WTC11 (cell line): Measurements from ENCODE around the gene OGA. TPM values are rescaled to one million over a fixed set of nuclear protein-coding genes. Genes with fewer than 3 reads are reported as not detected.
A peak's percentile ranks its signal among the peaks of the same experiment; 100 is the strongest.

Source experiments
- ATAC-seq: fragments of 200-7000 bp; cut with Tn5 transposase; 2 replicates; pipeline ENCODE4 v1.10.0; 2021; ENCODE audit warnings: mild to moderate bottlenecking, moderate library complexity
- CTCF ChIA-PET: fragments of 300-600 bp; sonication (Branson Sonifier 250); formaldehyde crosslinking; loops from one replicate; lab custom pipeline; 2021; ENCODE audit warnings: antibody characterized with exemption; lab: Charles Lee
- POLR2A ChIA-PET: fragments of 350-600 bp; sonication (Branson Sonifier 250); formaldehyde crosslinking; loops from one replicate; lab custom pipeline; 2021; ENCODE audit warnings: antibody characterized with exemption; lab: Charles Lee
- DNase-seq: peaks from one replicate; pipeline ENCODE4 v3.0.0; 2021; ENCODE audit warnings: low spot score
- H3K27ac Mint-ChIP-seq: 2 replicates; pipeline ENCODE4 v1.8.0; 2021; ENCODE audit warnings: mixed read lengths
- H3K27me3 Mint-ChIP-seq: 2 replicates; pipeline ENCODE4 v1.8.0; 2021; ENCODE audit warnings: low read depth, mild to moderate bottlenecking, moderate library complexity, mixed read lengths
- H3K36me3 Mint-ChIP-seq: 2 replicates; pipeline ENCODE4 v1.8.0; 2021; ENCODE audit warnings: mixed read lengths
- H3K4me1 Mint-ChIP-seq: 2 replicates; pipeline ENCODE4 v1.8.0; 2022; ENCODE audit warnings: mixed read lengths
- H3K4me3 Mint-ChIP-seq: 2 replicates; pipeline ENCODE4 v1.8.0; 2021; ENCODE audit warnings: mild to moderate bottlenecking, moderate library complexity, mixed read lengths
- H3K9me3 Mint-ChIP-seq: 2 replicates; pipeline ENCODE4 v1.8.0; 2021; ENCODE audit warnings: mixed read lengths
- ATF2 ChIP-seq: sonication (generic); formaldehyde crosslinking; IDR thresholded peaks from 2 replicates; pipeline ENCODE4 v1.8.1; 2022; ENCODE audit warnings: low read depth, missing genetic modification reagents, borderline replicate concordance
- CBFB ChIP-seq: sonication (generic); formaldehyde crosslinking; IDR thresholded peaks from 2 replicates; pipeline ENCODE4 v1.8.1; 2022; ENCODE audit warnings: mild to moderate bottlenecking, low read depth, missing genetic modification reagents
- CREB1 ChIP-seq: sonication (generic); formaldehyde crosslinking; IDR thresholded peaks from 2 replicates; pipeline ENCODE4 v1.8.0; 2023; ENCODE audit warnings: mild to moderate bottlenecking, missing genetic modification reagents
- E2F4 ChIP-seq: sonication (generic); formaldehyde crosslinking; IDR thresholded peaks from 2 replicates; pipeline ENCODE4 v1.8.1; 2022; ENCODE audit warnings: low read depth, mild to moderate bottlenecking, moderate library complexity, missing genetic modification reagents, borderline replicate concordance
- E2F5 ChIP-seq: sonication (generic); formaldehyde crosslinking; IDR thresholded peaks from 2 replicates; pipeline ENCODE4 v1.8.1; 2022; ENCODE audit warnings: mild to moderate bottlenecking, moderate library complexity, missing genetic modification reagents
- ERG ChIP-seq: fragments of 250-450 bp; sonication (Bioruptor Pico); IDR thresholded peaks from 2 replicates; pipeline ENCODE4 v1.8.0; 2021; ENCODE audit warnings: mild to moderate bottlenecking
- ESRRA ChIP-seq: sonication (generic); formaldehyde crosslinking; IDR thresholded peaks from 2 replicates; pipeline ENCODE4 v1.8.1; 2022; ENCODE audit warnings: mild to moderate bottlenecking, missing genetic modification reagents, borderline replicate concordance
- ETV6 ChIP-seq: sonication (generic); formaldehyde crosslinking; IDR thresholded peaks from 2 replicates; pipeline ENCODE4 v1.8.1; 2022; ENCODE audit warnings: mild to moderate bottlenecking, missing genetic modification reagents
- GRHL2 ChIP-seq: fragments of 250-450 bp; sonication (Bioruptor Pico); IDR thresholded peaks from 2 replicates; pipeline ENCODE4 v1.8.0; 2022; ENCODE audit warnings: mild to moderate bottlenecking, moderate library complexity; ENCODE audit not compliant: insufficient replicate concordance, severe bottlenecking
- MXD4 ChIP-seq: fragments of 250-450 bp; sonication (Bioruptor Pico); IDR thresholded peaks from 2 replicates; pipeline ENCODE4 v1.8.0; 2021; ENCODE audit warnings: mild to moderate bottlenecking, moderate library complexity, borderline replicate concordance
- MYBL2 ChIP-seq: sonication (generic); formaldehyde crosslinking; IDR thresholded peaks from 2 replicates; pipeline ENCODE4 v1.8.1; 2023; ENCODE audit warnings: mild to moderate bottlenecking, moderate library complexity, missing genetic modification reagents
- NFE2L1 ChIP-seq: sonication (generic); formaldehyde crosslinking; IDR thresholded peaks from 2 replicates; pipeline ENCODE4 v1.8.1; 2023; ENCODE audit warnings: missing genetic modification reagents
- NR3C1 ChIP-seq: sonication (generic); formaldehyde crosslinking; conservative IDR thresholded peaks from 2 replicates; pipeline ENCODE4 v1.8.1; 2023; ENCODE audit warnings: low read depth, mild to moderate bottlenecking, missing genetic modification reagents
- OVOL2 ChIP-seq: fragments of 250-450 bp; sonication (Bioruptor Pico); IDR thresholded peaks from 2 replicates; pipeline ENCODE4 v1.9.0; 2021; ENCODE audit warnings: mild to moderate bottlenecking, borderline replicate concordance
- PREB ChIP-seq: sonication (generic); formaldehyde crosslinking; IDR thresholded peaks from 2 replicates; pipeline ENCODE4 v1.8.1; 2022; ENCODE audit warnings: mild to moderate bottlenecking, missing genetic modification reagents, moderate library complexity, borderline replicate concordance
- SOX15 ChIP-seq: fragments of 250-450 bp; sonication (Bioruptor Pico); IDR thresholded peaks from 2 replicates; pipeline ENCODE4 v1.9.0; 2021; ENCODE audit warnings: mild to moderate bottlenecking
- TEAD1 ChIP-seq: sonication (generic); formaldehyde crosslinking; IDR thresholded peaks from 2 replicates; pipeline ENCODE4 v1.8.0; 2022; ENCODE audit warnings: mild to moderate bottlenecking, missing genetic modification reagents
- ZBTB21 ChIP-seq: sonication (generic); formaldehyde crosslinking; IDR thresholded peaks from 2 replicates; pipeline ENCODE4 v1.8.1; 2023; ENCODE audit warnings: mild to moderate bottlenecking, missing genetic modification reagents, borderline replicate concordance
- ZNF232 ChIP-seq: sonication (generic); formaldehyde crosslinking; IDR thresholded peaks from 2 replicates; pipeline ENCODE4 v1.8.0; 2022; ENCODE audit warnings: mild to moderate bottlenecking, missing genetic modification reagents
- ZNF317 ChIP-seq: sonication (generic); formaldehyde crosslinking; IDR thresholded peaks from 2 replicates; pipeline ENCODE4 v1.8.1; 2023; ENCODE audit warnings: low read depth, mild to moderate bottlenecking, moderate library complexity, missing genetic modification reagents, borderline replicate concordance
- total RNA-seq: library from RNA; stranded (reverse); gene quantifications from 3 replicates; pipeline ENCODE4 v1.2.3, GENCODE V29; 2021
- TF ChIP-seq, protein P1 (sequence below): sonication (generic); formaldehyde crosslinking; IDR thresholded peaks from 2 replicates; pipeline ENCODE4 v1.8.1; 2023; ENCODE audit warnings: mild to moderate bottlenecking, moderate library complexity, missing genetic modification reagents
- TF ChIP-seq, protein P2 (sequence below): sonication (generic); formaldehyde crosslinking; IDR thresholded peaks from 2 replicates; pipeline ENCODE4 v1.8.1; 2023; ENCODE audit warnings: mild to moderate bottlenecking, missing genetic modification reagents, moderate library complexity

The OGA gene
- total RNA-seq, 1 experiment from 2014 or later = 111 TPM

GRCh38 chr10:101818119-101818871 is at the start of gene OGA (continued):
- TF ChIP-seq ATF2 (CRISPR knock-in tag) = no peak
- TF ChIP-seq, protein P1, sequence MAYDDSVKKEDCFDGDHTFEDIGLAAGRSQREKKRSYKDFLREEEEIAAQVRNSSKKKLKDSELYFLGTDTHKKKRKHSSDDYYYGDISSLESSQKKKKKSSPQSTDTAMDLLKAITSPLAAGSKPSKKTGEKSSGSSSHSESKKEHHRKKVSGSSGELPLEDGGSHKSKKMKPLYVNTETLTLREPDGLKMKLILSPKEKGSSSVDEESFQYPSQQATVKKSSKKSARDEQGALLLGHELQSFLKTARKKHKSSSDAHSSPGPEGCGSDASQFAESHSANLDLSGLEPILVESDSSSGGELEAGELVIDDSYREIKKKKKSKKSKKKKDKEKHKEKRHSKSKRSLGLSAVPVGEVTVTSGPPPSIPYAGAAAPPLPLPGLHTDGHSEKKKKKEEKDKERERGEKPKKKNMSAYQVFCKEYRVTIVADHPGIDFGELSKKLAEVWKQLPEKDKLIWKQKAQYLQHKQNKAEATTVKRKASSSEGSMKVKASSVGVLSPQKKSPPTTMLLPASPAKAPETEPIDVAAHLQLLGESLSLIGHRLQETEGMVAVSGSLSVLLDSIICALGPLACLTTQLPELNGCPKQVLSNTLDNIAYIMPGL (CRISPR knock-in tag) = peak; percentile 53; the same call in 1 of the 2 replicates
- TF ChIP-seq ETV6 (CRISPR knock-in tag) = peak; percentile 78
- TF ChIP-seq ZNF317 (CRISPR knock-in tag) = 0 out of 2 replicates have a peak, but pooled peaks have one; percentile 3
- peak; percentile 53; the same call in 1 of the 2 replicates for TF ChIP-seq ZBTB21 (CRISPR knock-in tag)
- 0 out of 2 replicates have a peak, but pooled peaks have one; percentile 33 for TF ChIP-seq NR3C1

GRCh38 chr10:101867931-101868330 is 49.7 kb upstream of the OGA start:
- POLR2A ChIA-PET = no interaction called here
- no peaks in the 10 kb centered on the region for H3K4me1 Mint-ChIP-seq
- DNase-seq (no peak), ATAC-seq (no peak)
- CTCF ChIA-PET = no interaction called here
- TF ChIP-seq ZNF232 (no peak), MXD4 (CRISPR knock-in tag) (no peak), SOX15 (CRISPR knock-in tag) (no peak)
- no peaks in the 10 kb centered on the region for H3K27me3 Mint-ChIP-seq
- H3K4me3 Mint-ChIP-seq = no peak overlapping the region
- no peaks in the 10 kb centered on the region for H3K36me3 Mint-ChIP-seq
- H3K27ac Mint-ChIP-seq = no peak overlapping the region
- H3K9me3 Mint-ChIP-seq = no peaks in the 10 kb centered on the region

GRCh38 chr10:101859530-101859929 is 41.3 kb upstream of the OGA start:
- DNase-seq (no peak), ATAC-seq (no peak)
- ChIA-PET POLR2A (no interaction called here), CTCF (interaction anchor here (1.0 to 2.8 kb wide), 5 partner anchors 11 to 151 kb away, joined by 3 to 17 read pairs (median 11); partner anchors contain the start of gene KCNIP2)
- no peak overlapping the region for H3K27ac Mint-ChIP-seq
- no peaks in the 10 kb centered on the region; the same call in 1 of the 2 replicates for H3K27me3 Mint-ChIP-seq
- peaks cover 13% of the 10 kb centered on the region for H3K36me3 Mint-ChIP-seq
- peaks cover 16% of the 10 kb centered on the region for H3K9me3 Mint-ChIP-seq
- H3K4me1 Mint-ChIP-seq = no peaks in the 10 kb centered on the region
- no peak overlapping the region for H3K4me3 Mint-ChIP-seq
- no peak for TF ChIP-seq ERG (CRISPR knock-in tag)
- TF ChIP-seq, protein P2, sequence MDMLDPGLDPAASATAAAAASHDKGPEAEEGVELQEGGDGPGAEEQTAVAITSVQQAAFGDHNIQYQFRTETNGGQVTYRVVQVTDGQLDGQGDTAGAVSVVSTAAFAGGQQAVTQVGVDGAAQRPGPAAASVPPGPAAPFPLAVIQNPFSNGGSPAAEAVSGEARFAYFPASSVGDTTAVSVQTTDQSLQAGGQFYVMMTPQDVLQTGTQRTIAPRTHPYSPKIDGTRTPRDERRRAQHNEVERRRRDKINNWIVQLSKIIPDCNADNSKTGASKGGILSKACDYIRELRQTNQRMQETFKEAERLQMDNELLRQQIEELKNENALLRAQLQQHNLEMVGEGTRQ (CRISPR knock-in tag) = no peak
- TF ChIP-seq OVOL2 (CRISPR knock-in tag) = no peak
- no peak for TF ChIP-seq PREB
- no peak for TF ChIP-seq MYBL2 (CRISPR knock-in tag)
- TF ChIP-seq TEAD1 (CRISPR knock-in tag) = no peak
- TF ChIP-seq NFE2L1 (CRISPR knock-in tag) = no peak
- no peak for TF ChIP-seq E2F4 (CRISPR knock-in tag)
- TF ChIP-seq ZNF317 (CRISPR knock-in tag) = no peak
- TF ChIP-seq CBFB (CRISPR knock-in tag) = no peak
- TF ChIP-seq GRHL2 (CRISPR knock-in tag) = no peak
- no peak for TF ChIP-seq CREB1 (CRISPR knock-in tag)
- no peak for TF ChIP-seq ESRRA (CRISPR knock-in tag)
- no peak for TF ChIP-seq E2F5 (CRISPR knock-in tag)
